CD4-positive, alpha-beta T cell treated with Interleukin-6 at 100 ng/mL for 8 hours (primary cell): ENCODE measurements around the gene THEMIS.
A peak's percentile ranks its signal among the peaks of the same experiment; 100 is the strongest.
"Not testable (repeated sequence)": the region's sequence is repeated elsewhere in the genome, so short reads cannot be mapped to it uniquely, and the experiment has no call there.

Source experiments
- DNase-seq: peaks from one replicate; pipeline ENCODE4 v3.0.0-alpha.2; 2020; ENCODE audit warnings: mixed read lengths, low spot score

The THEMIS gene

GRCh38 chr6:127796713-127797112 is 104.1 kb downstream of the THEMIS start:
- DNase-seq: no peak

DNA sequence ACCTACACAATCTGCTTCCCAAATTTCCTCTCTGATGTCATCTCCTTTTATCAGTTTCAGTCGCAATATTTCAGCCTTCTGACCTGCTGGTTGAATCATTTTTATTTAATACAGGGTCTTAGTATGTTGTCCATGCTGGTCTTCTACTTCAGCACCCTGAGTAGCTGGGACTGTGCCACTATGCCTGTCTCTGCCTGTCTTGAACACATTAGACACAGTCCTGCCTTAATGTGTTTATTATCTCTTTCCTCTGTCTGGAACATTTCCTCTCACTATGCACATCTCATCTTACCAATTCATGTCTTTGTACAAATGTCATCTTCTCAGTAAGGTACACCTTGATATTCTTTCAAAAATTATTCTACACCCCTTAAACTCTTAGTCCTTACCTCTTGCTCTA is 106.5 kb downstream of the THEMIS start:
- DNase-seq: no peak

- no peak for DNase-seq
Measured at GRCh38 chr6:127793396-127793795, 107.5 kb downstream of the THEMIS start.

GRCh38 chr6:127792616-127793015 is 108.2 kb downstream of the THEMIS start:
- peak; percentile 34 for DNase-seq

DNA sequence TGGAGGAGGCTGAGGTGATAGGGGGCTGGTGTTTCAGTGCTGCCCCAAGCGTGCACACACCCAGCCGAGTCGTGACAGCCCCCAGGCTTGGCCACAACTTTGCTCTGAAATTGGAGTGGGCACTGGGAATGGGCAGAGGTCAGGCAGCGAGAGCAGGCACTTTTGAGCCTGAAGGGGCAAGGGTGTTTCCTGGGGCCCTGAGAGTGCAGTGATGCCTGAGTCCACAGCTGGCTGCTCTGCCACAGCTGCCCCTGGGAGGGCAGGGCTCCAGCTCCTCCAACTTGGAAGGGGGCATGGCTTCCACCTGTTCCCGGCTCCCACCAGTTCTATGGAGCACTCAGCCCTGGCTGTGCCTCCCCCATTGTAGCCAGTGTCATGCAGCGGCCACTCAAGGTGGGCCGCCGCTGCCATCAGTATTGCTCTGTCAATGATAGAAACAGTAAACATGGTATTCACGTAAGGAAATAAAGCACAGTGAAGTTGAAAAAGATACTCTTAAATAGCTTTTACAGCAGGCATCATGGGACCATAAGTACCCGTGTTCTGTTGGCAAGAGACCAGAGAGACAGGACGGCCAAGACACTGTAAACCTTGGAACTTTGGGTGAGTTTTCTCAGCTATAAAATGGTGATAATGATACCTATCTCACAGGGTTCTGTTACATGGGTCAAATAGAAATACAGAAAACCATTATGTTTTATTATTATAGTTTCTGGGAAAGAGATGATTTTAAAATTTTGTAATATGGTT is 108.9 kb downstream of the THEMIS start:
- DNase-seq: no peak

GRCh38 chr6:127790571-127790970 is 110.3 kb downstream of the THEMIS start:
- DNase-seq: no peak

GRCh38 chr6:127786109-127786508 is 114.7 kb downstream of the THEMIS start:
- DNase-seq: no peak

DNA sequence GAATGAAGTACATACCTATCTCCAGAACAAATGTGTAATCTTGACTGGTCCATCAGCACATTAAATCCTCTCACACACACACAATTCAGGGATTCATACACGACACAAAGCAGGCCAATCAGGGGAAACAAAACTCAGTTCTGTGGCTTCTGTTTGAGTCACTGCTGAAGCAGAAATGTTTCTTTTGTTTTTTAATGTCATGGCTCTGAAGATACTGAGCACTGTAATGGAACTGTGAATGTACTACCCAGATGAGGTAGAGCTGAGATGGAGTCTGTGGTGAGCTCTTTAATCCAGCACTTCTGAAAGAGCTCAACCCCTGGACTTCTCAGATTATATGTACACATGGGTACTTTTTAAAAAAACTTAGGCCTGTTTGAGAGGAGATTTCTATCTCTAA is 116.4 kb downstream of the THEMIS start:
- no peak for DNase-seq

GRCh38 chr6:127781636-127782272 is 119.1 kb downstream of the THEMIS start:
- DNase-seq: not testable (repeated sequence)

GRCh38 chr6:127776320-127776719 is 124.5 kb downstream of the THEMIS start:
- DNase-seq: no peak

GRCh38 chr6:127775371-127775770 is 125.5 kb downstream of the THEMIS start:
- DNase-seq: no peak

- DNase-seq: no peak
Measured at GRCh38 chr6:127768745-127769144, 132.1 kb downstream of the THEMIS start.

GRCh38 chr6:127768223-127768622 is 132.6 kb downstream of the THEMIS start:
- DNase-seq: no peak

DNA sequence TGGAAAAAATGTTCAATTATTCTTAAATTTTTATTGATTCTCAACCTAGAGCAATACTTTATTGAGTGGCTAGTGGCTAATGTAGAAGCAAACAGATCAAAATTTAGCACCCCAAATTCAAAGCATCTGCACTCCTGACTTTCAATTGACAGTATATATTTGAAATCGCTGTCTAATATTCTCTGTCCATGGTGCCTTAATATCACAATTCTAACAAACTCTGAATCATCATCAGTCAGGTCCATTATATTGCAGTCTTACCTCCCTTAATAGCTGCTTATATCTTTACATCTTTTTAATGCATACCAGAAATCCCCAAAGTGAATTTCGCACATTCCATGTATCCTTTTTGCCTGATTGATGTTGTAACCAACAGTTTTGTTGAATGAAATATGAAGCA is 134.9 kb downstream of the THEMIS start:
- no peak for DNase-seq

DNA sequence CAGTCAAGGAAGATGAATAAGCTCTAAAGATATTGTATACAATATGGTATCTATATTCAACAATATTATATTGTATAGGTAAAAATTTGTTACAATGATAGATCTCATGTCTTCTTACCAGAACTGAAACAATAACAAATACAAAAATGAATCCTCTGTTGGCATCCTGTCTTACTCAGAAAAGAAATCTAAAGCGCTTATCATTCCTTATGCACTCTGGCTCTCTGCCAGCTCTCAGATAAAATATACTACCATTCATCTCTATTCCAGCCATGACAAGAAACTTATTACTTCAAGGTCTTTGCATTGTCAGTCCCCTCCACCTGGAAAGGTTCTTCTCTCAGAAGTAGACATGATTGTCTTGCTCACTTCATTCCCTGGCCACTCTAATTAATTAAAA is 138.6 kb downstream of the THEMIS start:
- DNase-seq: no peak

- DNase-seq: no peak
Measured at GRCh38 chr6:127761084-127761483, 139.8 kb downstream of the THEMIS start.

- no peak for DNase-seq
Measured at GRCh38 chr6:127749095-127749494, 151.8 kb downstream of the THEMIS start.

DNA sequence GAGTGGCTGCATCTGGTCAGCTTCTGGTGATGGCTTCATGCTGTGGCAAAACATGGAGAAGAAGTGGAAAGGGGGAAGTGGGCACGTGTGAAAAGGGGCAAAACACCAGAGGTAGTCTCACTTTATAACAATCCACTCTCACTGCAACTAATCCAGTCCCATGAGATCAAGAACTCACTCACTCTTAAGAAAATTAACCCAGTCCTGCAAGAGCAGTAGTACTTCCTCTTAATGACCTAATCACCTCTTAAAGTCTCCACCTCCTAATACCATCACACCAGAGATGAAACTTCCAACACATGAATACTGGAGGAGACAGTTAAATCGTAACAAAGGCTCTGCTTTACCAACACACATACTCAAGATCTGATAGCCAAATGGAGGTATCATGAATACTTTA is 152.6 kb downstream of the THEMIS start:
- DNase-seq: no peak

DNA sequence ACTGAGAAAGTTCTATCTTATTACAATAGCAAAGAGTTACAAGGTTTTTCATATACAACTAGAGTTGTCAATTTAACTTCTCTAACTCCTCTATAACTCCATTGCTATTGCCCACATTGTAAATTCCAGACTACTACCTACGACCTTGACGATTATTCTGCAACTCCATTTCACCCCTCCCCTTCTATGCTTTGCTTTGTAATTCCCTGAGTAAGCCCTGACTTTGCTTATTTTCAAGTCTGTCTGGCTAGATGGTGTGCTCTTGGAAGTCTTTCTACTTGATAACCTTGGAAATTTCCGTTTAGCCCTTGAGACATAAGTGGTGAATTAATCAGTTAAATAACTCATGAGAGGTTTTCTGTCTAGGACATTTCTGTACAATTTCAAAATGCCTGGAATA is 162.4 kb downstream of the THEMIS start:
- DNase-seq: no peak

DNA sequence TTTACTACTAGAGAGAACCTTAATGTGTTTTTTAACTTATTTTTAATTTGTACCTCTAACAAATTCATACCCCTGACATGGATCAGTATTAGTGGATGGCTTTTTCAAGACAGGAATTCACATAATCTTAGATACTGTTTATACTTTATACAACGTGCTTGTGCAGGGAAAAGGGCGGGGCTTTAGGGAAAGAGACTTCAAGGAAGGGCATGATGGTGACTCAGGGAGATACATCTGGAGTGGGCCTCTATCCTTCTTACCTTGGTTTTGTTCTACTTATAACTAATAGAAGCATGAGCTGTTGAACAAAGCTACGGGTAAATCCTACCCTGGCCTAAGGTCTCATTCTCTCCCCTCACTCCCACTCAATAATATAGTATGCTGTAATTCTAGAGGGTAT is 163.1 kb downstream of the THEMIS start:
- no peak for DNase-seq

- peak; percentile 67 for DNase-seq
Measured at GRCh38 chr6:127737009-127737486, 163.8 kb downstream of the THEMIS start.

- no peak for DNase-seq
Measured at GRCh38 chr6:127732927-127733326, 167.9 kb downstream of the THEMIS start.

GRCh38 chr6:127727260-127727953 is 173.5 kb downstream of the THEMIS start:
- DNase-seq: no peak
